A673 (cell line): ENCODE data around the gene TMEM244. TPM values are rescaled to one million over a fixed set of nuclear protein-coding genes. Genes with fewer than 3 reads are reported as not detected.

ENCODE experiments used
- BruUV-seq: library from RNA; stranded (reverse); fragments of 400-500 nt; replicated peaks from 2 replicates; lab custom pipeline; 2021; lab: Mats Ljungman, UMichigan
- CTCF ChIA-PET: fragments of 300-600 bp; sonication (Branson Sonifier 250); formaldehyde crosslinking; loops from one replicate; lab custom pipeline; 2022; ENCODE audit warnings: antibody characterized with exemption; lab: Charles Lee
- POLR2A ChIA-PET: fragments of 300-600 bp; sonication (Branson Sonifier 250); formaldehyde crosslinking; loops from one replicate; lab custom pipeline; 2022; ENCODE audit warnings: antibody characterized with exemption; ENCODE audit not compliant: low non-redundant PET; lab: Charles Lee
- DNase-seq: peaks from one replicate; pipeline ENCODE4 v3.0.0-alpha.2; 2015; ENCODE audit warnings: low spot score
- H3K27ac ChIP-seq: fragments of 200-600 bp; sonication (generic); 2 replicates; pipeline ENCODE4 v1.5.1; 2016; ENCODE audit warnings: mixed run types, low read depth, mild to moderate bottlenecking, mixed read lengths, antibody characterized with exemption, low read length; ENCODE audit not compliant: poor library complexity, severe bottlenecking
- H3K27me3 ChIP-seq: fragments of 200-600 bp; sonication (generic); replicated peaks from 2 replicates; pipeline ENCODE4 v1.6.1; 2017; ENCODE audit warnings: mixed run types, low read depth, mild to moderate bottlenecking, mixed read lengths, antibody characterized with exemption, low read length; ENCODE audit not compliant: insufficient read depth, poor library complexity
- H3K36me3 ChIP-seq: fragments of 200-600 bp; sonication (generic); 2 replicates; pipeline ENCODE4 v1.6.1; 2016; ENCODE audit warnings: mixed run types, mild to moderate bottlenecking, mixed read lengths, antibody characterized with exemption, low read length; ENCODE audit not compliant: insufficient read depth, poor library complexity, severe bottlenecking
- H3K4me1 ChIP-seq: fragments of 200-600 bp; sonication (generic); 2 replicates; pipeline ENCODE4 v1.6.1; 2017; ENCODE audit warnings: mixed run types, mild to moderate bottlenecking, mixed read lengths, antibody characterized with exemption, low read length; ENCODE audit not compliant: insufficient read depth, poor library complexity, severe bottlenecking
- H3K4me3 ChIP-seq: fragments of 200-600 bp; sonication (generic); 2 replicates; pipeline ENCODE4 v1.5.1; 2016; ENCODE audit warnings: low read depth, mixed run types, mild to moderate bottlenecking, mixed read lengths, low read length; ENCODE audit not compliant: poor library complexity, severe bottlenecking
- H3K9me3 ChIP-seq: fragments of 200-600 bp; sonication (generic); 2 replicates; pipeline ENCODE4 v1.6.1; 2016; ENCODE audit warnings: mixed run types, low read depth, mild to moderate bottlenecking, mixed read lengths, antibody characterized with exemption, low read length; ENCODE audit not compliant: poor library complexity, severe bottlenecking
- CTCF ChIP-seq: fragments of 300-800, 200-600 bp; sonication (generic); conservative IDR thresholded peaks from 2 replicates; pipeline ENCODE4 v1.5.1; 2017; ENCODE audit warnings: low read depth, mild to moderate bottlenecking, antibody characterized with exemption, low read length, moderate library complexity, mixed read lengths
- EZH2 ChIP-seq: fragments of 200-600 bp; sonication (generic); IDR thresholded peaks from 2 replicates; pipeline ENCODE4 v1.6.1; 2017; ENCODE audit warnings: borderline replicate concordance, low read depth, mild to moderate bottlenecking, mixed read lengths, antibody characterized with exemption, low read length; ENCODE audit not compliant: poor library complexity, severe bottlenecking
- intact Hi-C: fragments of 100-400 bp; cut with micrococcal nuclease; formaldehyde crosslinking; loops from one replicate; pipeline ENCODE4 v1.10.0; 2022; ENCODE audit not compliant: unreplicated experiment
- total RNA-seq: library from RNA; stranded (reverse); gene quantifications from 2 replicates; pipeline ENCODE4 v1.2.3, GENCODE V29; 2021

Gene TMEM244
- total RNA-seq, 1 experiment from 2014 or later, result not detected

DNA sequence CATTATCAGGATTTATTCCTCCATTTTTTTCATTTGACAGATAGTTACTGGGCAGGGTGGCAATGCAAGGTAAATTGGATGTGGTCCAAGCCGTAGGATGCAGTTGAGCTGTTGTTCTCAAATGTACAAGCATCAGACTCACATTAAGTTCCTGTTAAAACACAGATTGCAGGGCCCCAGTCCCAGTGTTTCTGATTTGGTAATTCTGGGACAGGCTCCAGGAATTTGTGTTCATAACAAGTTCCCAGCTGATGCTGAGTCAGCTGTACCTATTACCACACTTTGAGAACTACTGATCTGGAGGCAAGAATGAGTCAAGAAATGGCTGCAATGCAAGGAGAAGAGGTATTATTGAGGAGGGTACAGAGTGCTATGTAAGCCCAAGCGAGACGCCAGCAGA lies 11.7 kb downstream of the TMEM244 start:
- H3K4me1 ChIP-seq, result peaks cover 4% of the 10 kb centered on the region
- intact Hi-C loops, result no loop called here
- H3K27ac ChIP-seq, result no peak overlapping the region
- H3K9me3 ChIP-seq, result no peaks in the 10 kb centered on the region
- no TSS peak for BruUV-seq
- POLR2A ChIA-PET, result no interaction called here
- H3K4me3 ChIP-seq, result no peak overlapping the region
- TF ChIP-seq CTCF (no peak), EZH2 (no peak)
- peak; percentile 32 for DNase-seq
- no peaks in the 10 kb centered on the region for H3K36me3 ChIP-seq
- no peaks in the 10 kb centered on the region for H3K27me3 ChIP-seq
- CTCF ChIA-PET, result no interaction called here

GRCh38 chr6:129846761-129847160 lies 14.4 kb downstream of the TMEM244 start:
- BruUV-seq, result no TSS peak
- ChIA-PET CTCF (no interaction called here), POLR2A (no interaction called here)
- Histone ChIP-seq H3K27me3 (no peaks in the 10 kb centered on the region), H3K27ac (no peak overlapping the region), H3K9me3 (no peaks in the 10 kb centered on the region), H3K4me1 (peaks cover 9% of the 10 kb centered on the region), H3K4me3 (no peak overlapping the region), H3K36me3 (no peaks in the 10 kb centered on the region)
- intact Hi-C loops, result no loop called here
- DNase-seq, result no peak
- TF ChIP-seq CTCF (no peak), EZH2 (no peak)

GRCh38 chr6:129845696-129846095 lies 15.4 kb downstream of the TMEM244 start:
- intact Hi-C loops, result no loop called here
- POLR2A ChIA-PET, result no interaction called here
- no peak overlapping the region for H3K4me3 ChIP-seq
- H3K9me3 ChIP-seq, result no peaks in the 10 kb centered on the region
- no peaks in the 10 kb centered on the region for H3K27me3 ChIP-seq
- CTCF ChIA-PET, result no interaction called here
- no peak for DNase-seq
- H3K27ac ChIP-seq, result no peak overlapping the region
- TF ChIP-seq CTCF (no peak), EZH2 (no peak)
- BruUV-seq, result no TSS peak
- H3K4me1 ChIP-seq, result peaks cover 9% of the 10 kb centered on the region
- no peaks in the 10 kb centered on the region for H3K36me3 ChIP-seq
